Endometrium (tissue), 2 donors: ENCODE data around the gene FBXO44.
"Not testable (repeated sequence)": the region's sequence is repeated elsewhere in the genome, so short reads cannot be mapped to it uniquely, and the experiment has no call there.

ENCODE experiments used
- FAIRE-seq: peaks from 2 replicates; lab custom pipeline; 2012; peaks lifted over from hg19 to GRCh38; lab: Jason Lieb, UNC
- donor health status: control.
- donor health status: control.

Gene FBXO44

GRCh38 chr1:11654137-11654938 lies at the start of gene FBXO44, which contains the start of gene FBXO2:
FBXO44 (plus strand) TSS chr1:11654877; CDS start chr1:11655836, 959 bp downstream.
FBXO2 (minus strand) TSS chr1:11654429; CDS start chr1:11654340, 89 bp downstream.
- no peak for FAIRE-seq

GRCh38 chr1:11606775-11607174 lies 47.9 kb upstream of the FBXO44 start:
- FAIRE-seq = no peak

GRCh38 chr1:11608596-11609130 lies 46.0 kb upstream of the FBXO44 start:
- FAIRE-seq = not testable (repeated sequence)

- FAIRE-seq = not testable (repeated sequence)
Measured at GRCh38 chr1:11609378-11609777, 45.3 kb upstream of the FBXO44 start.

GRCh38 chr1:11610629-11611180 lies 44.0 kb upstream of the FBXO44 start:
- FAIRE-seq = no peak

GRCh38 chr1:11611638-11612327 lies 42.9 kb upstream of the FBXO44 start:
- FAIRE-seq = no peak

GRCh38 chr1:11613347-11613746 lies 41.3 kb upstream of the FBXO44 start:
- no peak for FAIRE-seq

GRCh38 chr1:11615090-11615489 lies 39.6 kb upstream of the FBXO44 start:
- FAIRE-seq = no peak

- no peak for FAIRE-seq
Measured at GRCh38 chr1:11616766-11617165, 37.9 kb upstream of the FBXO44 start.

- FAIRE-seq = no peak
Measured at GRCh38 chr1:11617314-11617713, 37.4 kb upstream of the FBXO44 start.

- no peak for FAIRE-seq
Measured at GRCh38 chr1:11617741-11618140, 36.9 kb upstream of the FBXO44 start.

- FAIRE-seq = no peak
Measured at GRCh38 chr1:11620405-11620804, 34.3 kb upstream of the FBXO44 start.

GRCh38 chr1:11620924-11621323 lies 33.8 kb upstream of the FBXO44 start:
- no peak for FAIRE-seq

GRCh38 chr1:11622398-11622797 lies 32.3 kb upstream of the FBXO44 start:
- FAIRE-seq = no peak

- FAIRE-seq = no peak
Measured at GRCh38 chr1:11623702-11624101, 31.0 kb upstream of the FBXO44 start.

- no peak for FAIRE-seq
Measured at GRCh38 chr1:11626551-11626950, 28.1 kb upstream of the FBXO44 start.

- FAIRE-seq = no peak
Measured at GRCh38 chr1:11628767-11629166, 25.9 kb upstream of the FBXO44 start.

- no peak for FAIRE-seq
Measured at GRCh38 chr1:11629184-11630016, 25.3 kb upstream of the FBXO44 start.

- no peak for FAIRE-seq
Measured at GRCh38 chr1:11634365-11635192, 20.1 kb upstream of the FBXO44 start.

- no peak for FAIRE-seq
Measured at GRCh38 chr1:11638121-11638520, 16.6 kb upstream of the FBXO44 start.

GRCh38 chr1:11639372-11639771 lies 15.3 kb upstream of the FBXO44 start:
- no peak for FAIRE-seq
